ENCODE results near the gene ZNF436. TPM values are rescaled to one million over a fixed set of nuclear protein-coding genes. Genes with fewer than 3 reads are reported as not detected.

The ZNF436 gene
- total RNA-seq (2014; rRNA removed) = 10.8 and 13.4 TPM in 2 replicates
- polyA plus RNA-seq (2012) = 5.6 TPM

GRCh38 chr1:23369335-23370013 lies at the start of gene ZNF436:
Gene ZNF436 (minus strand): TSS chr1:23369836. CDS start chr1:23368005, 1,831 bp downstream.
- peak; percentile 85 for DNase-seq (ENCODE audit: low read depth)

DNA sequence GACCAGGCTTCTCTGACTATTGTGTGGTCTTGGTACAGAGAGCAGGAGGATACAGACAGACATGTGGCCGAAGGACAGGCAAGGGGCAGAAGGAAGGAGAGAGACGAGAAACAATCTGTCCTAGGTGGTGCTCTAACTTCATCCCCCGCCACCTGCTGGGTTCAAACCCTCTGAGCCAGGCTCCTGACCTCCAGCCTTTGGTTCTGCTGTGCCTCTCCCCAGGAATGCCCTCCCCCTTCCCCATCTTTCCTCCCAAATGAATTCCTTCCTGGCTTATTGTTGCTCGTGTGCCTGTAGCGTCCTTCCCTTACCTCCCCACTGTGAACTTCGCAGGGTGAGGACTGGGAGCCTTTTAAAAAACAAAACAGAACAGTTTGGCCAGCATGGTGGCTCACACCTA lies 49.5 kb upstream of the ZNF436 start:
- no peak for DNase-seq (ENCODE audit: low read depth)

DNA sequence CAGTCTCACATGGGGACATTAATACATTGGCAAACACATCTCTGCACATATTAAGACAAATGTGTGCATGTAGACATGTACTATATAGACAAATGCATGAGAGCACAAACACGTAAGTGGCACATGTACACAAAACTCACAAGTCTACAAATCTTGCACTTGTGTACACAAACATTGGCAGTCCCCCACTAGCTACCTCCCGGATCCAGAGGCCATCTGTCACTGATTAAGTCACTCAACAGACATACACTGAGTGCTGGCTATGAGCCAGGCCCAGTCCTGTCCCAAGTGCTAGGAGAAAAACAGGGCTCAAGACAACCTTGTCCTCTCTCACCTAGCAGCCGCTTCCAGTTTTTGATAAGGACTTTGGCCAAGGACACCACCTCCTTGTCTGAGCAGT lies 47.9 kb upstream of the ZNF436 start:
- no peak for DNase-seq (ENCODE audit: low read depth)

DNA sequence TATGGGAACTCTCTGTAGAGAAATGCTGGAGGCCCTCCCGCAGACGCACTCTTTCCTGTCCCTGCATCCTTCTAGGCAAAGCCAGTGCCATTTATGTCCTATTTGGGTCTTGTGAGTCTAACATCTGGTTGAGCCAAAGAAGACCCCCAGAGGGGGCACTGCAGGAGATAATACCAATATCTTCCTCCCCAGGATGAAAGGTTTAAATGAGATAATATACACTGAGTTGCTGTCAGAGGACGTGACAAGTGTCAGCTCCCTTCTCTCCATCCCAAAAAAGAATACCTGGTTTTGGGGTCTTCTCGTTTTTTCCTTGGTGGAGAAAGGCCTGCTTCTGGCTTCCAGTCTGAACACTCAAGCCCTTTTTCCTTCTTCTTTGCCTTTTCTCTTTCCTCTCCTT lies 47.3 kb upstream of the ZNF436 start:
- DNase-seq (ENCODE audit: low read depth) = no peak

DNA sequence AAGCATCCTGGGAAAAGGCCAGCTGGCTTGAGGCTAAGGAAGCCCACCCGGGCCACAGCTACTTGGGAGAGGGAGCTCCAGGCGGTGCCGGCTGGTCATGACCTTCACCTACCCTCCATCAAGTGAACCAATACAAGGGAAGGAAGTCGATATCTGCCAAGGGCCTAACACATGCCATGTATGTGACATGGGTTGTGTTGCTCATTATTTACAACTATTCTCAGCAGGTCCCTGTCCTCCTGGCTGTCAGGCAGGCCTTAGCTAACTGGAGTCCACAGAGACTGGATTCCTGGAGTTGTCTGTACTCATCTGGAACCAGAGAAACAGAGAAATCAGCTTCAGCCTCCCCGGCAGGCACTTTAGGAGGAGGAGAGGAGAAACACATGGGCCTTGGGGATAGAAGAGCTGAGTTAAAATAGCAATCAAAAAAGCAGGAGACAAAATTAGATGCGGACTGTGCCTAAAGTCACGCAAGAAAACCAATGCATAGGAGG lies 39.2 kb upstream of the ZNF436 start:
- no peak for DNase-seq (ENCODE audit: low read depth)

DNA sequence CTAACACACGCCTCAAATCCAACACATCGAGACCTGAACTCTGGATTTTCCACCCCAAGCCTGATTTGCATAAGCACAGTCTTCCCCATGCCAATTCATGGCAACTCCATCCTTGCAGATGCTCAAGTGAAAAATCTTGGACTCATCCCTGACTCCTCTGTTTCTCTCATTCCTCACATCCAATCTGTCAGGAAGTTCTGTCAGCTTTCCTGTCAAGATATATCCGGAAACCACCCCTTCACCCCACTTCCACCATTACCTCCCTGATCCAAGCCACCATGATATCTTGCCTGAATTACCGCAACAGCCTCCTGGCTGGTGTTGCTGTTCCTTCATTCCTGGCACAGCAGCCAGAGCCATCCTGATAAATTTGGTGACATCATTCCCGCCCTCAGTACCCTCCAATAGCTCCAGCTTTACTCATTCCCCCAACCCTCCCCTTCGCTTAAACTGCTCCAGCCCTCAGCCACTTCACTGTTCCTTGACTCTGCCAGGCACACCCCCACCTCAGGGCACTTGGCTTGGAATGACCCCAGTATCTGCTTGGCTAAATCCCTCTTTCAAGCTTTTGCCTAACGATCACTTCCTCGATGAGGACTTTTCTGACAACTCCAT lies 37.5 kb upstream of the ZNF436 start:
- DNase-seq (ENCODE audit: low read depth) = no peak

GRCh38 chr1:23405946-23406345 lies 36.3 kb upstream of the ZNF436 start:
- no peak for DNase-seq (ENCODE audit: low read depth)

GRCh38 chr1:23403735-23404486 lies 34.3 kb upstream of the ZNF436 start:
- peak; percentile 97 for DNase-seq (ENCODE audit: low read depth)

GRCh38 chr1:23403355-23403734 lies 33.7 kb upstream of the ZNF436 start:
- no peak for DNase-seq (ENCODE audit: low read depth)

DNA sequence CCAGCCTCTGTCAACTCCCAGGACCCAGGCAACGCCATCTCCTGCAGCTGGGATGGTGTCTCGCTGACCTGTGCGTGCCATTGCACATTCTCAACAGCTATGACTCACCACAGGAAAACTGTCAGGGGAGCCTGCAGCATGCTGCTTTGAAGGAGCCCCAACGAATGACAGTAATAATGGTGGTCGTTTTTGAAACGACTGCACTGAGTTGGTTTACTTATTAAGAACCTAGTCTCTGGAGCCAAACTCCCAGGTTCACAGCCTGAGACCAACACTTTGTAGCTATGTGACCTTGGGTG lies 33.4 kb upstream of the ZNF436 start:
- DNase-seq (ENCODE audit: low read depth) = peak; percentile 84

GRCh38 chr1:23402286-23403037 lies 32.8 kb upstream of the ZNF436 start:
- DNase-seq (ENCODE audit: low read depth) = no peak

DNA sequence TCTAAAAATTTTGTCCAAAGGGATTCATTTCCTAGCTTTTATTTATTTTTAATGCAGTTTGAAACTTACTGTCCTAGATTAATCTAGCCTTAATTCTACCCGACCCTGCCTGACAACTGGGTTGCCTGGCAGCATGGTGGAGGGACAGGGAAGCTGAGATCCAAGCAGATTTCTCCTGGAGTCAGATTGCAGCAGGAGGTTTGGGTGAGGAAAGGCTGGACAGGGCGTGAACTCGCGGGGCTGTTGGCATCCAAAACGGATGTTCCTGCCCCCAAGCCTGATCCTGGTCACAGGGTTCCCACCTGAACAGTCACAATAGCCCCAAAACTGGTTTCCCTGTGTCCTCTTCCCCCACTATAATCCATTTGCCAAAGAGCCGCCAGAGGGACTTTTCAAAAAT lies 31.7 kb upstream of the ZNF436 start:
- DNase-seq (ENCODE audit: low read depth) = no peak

- DNase-seq (ENCODE audit: low read depth) = peak; percentile 39
These were observed 30.9 kb upstream of the ZNF436 start for GRCh38 chr1:23400324-23401114.

DNA sequence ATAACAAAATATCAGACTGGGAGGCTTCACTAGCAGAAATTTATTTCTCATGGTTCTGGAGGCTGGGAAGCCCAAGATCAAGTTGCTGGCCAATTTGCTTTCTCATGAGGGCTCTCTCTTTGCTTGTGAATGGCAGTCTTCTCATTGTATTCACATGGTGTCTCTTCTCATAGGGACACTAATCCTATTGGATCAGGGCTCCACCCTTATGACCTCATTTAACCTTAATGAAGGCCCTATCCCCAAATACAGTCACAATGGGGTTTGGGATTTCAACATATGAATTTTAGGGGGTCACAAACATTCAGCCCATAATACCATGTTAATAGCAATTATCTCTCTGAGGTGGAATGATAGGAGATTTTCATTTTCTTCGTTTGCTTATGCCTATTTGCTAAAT lies 29.6 kb upstream of the ZNF436 start:
- DNase-seq (ENCODE audit: low read depth) = no peak

DNA sequence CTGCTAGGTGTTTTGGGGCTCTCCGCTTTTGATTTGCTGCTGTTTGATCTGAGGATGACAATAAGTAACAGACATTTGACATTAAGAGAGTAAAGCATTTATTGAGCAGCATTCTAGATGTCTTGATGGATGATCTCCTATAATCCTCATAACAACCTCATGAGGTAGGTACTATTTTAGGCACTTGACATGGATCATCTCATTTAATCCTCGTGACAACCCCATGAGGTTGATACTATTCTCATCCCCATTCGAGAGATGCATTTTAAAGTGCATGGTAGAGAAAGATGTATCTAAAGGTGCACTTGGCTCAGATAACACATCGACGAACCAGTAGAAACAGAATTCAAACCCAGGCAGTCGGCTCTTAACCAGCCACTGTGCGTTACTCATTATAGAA lies 28.3 kb upstream of the ZNF436 start:
- no peak for DNase-seq (ENCODE audit: low read depth)

DNA sequence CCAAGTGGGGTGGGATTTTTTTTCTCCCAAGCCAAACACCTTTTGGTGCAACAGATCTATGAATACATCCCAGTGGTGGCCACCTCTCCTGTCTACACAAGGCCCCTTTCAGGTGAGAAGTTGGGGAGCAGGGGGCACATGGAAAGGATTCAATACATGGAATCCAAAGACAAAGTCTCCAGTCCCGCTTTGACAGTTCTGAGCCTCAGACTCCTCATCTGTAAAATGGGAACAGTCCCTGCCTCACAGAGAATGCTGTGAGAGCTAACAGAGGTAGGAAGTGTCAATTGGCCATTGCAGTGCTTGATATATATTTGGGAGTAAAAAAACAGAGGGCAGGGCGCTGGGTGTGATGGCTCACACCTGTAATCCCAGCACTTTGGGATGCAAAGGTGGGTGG lies 26.7 kb upstream of the ZNF436 start:
- no peak for DNase-seq (ENCODE audit: low read depth)

GRCh38 chr1:23395849-23396248 lies 26.2 kb upstream of the ZNF436 start:
- DNase-seq (ENCODE audit: low read depth) = no peak

DNA sequence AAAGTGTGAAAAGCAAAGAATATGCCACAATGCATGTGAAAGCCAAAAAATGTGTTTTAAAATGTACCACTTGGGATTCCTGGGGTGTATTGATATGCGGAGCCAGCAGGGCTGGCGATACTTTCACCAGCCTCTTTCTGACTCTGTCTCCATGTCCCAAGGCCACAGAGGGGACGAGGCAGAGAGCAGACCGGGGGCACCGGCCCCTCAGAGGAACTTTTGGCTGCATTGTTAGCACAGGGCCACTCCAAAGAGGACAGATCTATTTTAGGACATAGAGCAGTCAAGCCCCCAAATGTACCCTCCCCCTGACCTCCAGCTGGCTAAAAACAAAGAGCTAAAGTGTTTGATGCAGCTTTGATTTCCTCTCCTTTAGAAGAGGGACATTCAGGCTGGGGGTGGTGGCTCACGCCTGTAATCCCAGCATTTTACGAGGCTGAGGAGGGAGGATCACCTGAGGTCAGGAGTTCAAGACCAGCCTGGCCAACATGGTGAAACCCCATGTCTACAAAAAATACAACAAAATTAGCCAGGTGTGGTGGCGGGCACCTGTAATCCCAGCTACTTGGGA lies 25.6 kb upstream of the ZNF436 start:
- no peak for DNase-seq (ENCODE audit: low read depth)

- DNase-seq (ENCODE audit: low read depth) = peak; percentile 73
These were observed 25.0 kb upstream of the ZNF436 start for GRCh38 chr1:23394684-23395083.

GRCh38 chr1:23394181-23394580 lies 24.5 kb upstream of the ZNF436 start:
- DNase-seq (ENCODE audit: low read depth) = peak; percentile 73

DNA sequence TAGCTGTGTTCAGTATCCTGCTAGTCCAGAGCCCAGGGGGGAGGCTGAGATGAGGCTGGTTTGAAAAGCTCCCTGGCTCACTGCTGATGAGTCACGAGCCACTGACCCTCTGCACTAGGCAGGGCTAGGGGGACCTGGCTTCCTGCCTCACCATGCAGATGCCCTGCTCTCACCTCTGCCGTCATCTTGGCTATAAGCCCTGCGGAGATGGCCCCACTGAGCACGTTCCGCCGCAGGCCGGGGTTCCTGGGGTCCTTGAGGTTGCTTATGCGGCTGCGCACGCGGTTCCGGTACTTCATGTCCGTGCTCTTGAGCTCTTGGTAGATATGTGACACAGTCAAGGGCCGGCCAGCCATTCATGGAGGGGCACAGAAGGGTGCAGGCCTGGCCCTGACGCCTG lies 24.1 kb upstream of the ZNF436 start:
- no peak for DNase-seq (ENCODE audit: low read depth)
